ENCODE measurements around the gene ARHGAP44.

- TF ChIP-seq, protein P1, sequence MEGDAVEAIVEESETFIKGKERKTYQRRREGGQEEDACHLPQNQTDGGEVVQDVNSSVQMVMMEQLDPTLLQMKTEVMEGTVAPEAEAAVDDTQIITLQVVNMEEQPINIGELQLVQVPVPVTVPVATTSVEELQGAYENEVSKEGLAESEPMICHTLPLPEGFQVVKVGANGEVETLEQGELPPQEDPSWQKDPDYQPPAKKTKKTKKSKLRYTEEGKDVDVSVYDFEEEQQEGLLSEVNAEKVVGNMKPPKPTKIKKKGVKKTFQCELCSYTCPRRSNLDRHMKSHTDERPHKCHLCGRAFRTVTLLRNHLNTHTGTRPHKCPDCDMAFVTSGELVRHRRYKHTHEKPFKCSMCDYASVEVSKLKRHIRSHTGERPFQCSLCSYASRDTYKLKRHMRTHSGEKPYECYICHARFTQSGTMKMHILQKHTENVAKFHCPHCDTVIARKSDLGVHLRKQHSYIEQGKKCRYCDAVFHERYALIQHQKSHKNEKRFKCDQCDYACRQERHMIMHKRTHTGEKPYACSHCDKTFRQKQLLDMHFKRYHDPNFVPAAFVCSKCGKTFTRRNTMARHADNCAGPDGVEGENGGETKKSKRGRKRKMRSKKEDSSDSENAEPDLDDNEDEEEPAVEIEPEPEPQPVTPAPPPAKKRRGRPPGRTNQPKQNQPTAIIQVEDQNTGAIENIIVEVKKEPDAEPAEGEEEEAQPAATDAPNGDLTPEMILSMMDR (tag by site-specific recombination; IDR thresholded peaks at IDR 0.05), result no peak
- TF ChIP-seq KLF16 (tag by site-specific recombination; IDR thresholded peaks at IDR 0.05), result no peak
- TF ChIP-seq, protein P2, sequence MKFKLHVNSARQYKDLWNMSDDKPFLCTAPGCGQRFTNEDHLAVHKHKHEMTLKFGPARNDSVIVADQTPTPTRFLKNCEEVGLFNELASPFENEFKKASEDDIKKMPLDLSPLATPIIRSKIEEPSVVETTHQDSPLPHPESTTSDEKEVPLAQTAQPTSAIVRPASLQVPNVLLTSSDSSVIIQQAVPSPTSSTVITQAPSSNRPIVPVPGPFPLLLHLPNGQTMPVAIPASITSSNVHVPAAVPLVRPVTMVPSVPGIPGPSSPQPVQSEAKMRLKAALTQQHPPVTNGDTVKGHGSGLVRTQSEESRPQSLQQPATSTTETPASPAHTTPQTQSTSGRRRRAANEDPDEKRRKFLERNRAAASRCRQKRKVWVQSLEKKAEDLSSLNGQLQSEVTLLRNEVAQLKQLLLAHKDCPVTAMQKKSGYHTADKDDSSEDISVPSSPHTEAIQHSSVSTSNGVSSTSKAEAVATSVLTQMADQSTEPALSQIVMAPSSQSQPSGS (tag by site-specific recombination; IDR thresholded peaks at IDR 0.05; ENCODE audit: low read depth), result no peak
- TF ChIP-seq YY2 (tag by site-specific recombination; IDR thresholded peaks at IDR 0.05), result no peak
- no peak for TF ChIP-seq SETDB1 (IDR thresholded peaks at IDR 0.05; ENCODE audit: insufficient read length, low read length)
- no peak for TF ChIP-seq ZNF501 (tag by site-specific recombination; IDR thresholded peaks at IDR 0.05)
Measured at GRCh38 chr17:12909511-12909910, 120.2 kb downstream of the ARHGAP44 start.

All from HEK293 (cell line).